Adipocyte (in vitro differentiated cells): ENCODE data around the gene ARHGEF25.
"Not testable (repeated sequence)": the region's sequence is repeated elsewhere in the genome, so short reads cannot be mapped to it uniquely, and the experiment has no call there.

Experiments used
- DNase-seq: peaks from one replicate; pipeline ENCODE4 v3.0.0-alpha.2; 2015; ENCODE audit warnings: low read depth
- H3K27me3 ChIP-seq: replicated peaks from 2 replicates; pipeline ENCODE4 v1.7.0; 2013; ENCODE audit warnings: mild to moderate bottlenecking, low read length, moderate library complexity; ENCODE audit not compliant: control insufficient read depth, insufficient read depth
- H3K36me3 ChIP-seq: 2 replicates; pipeline ENCODE4 v1.7.0; 2013; ENCODE audit warnings: low read length, mild to moderate bottlenecking, moderate library complexity; ENCODE audit not compliant: control insufficient read depth, insufficient read depth, severe bottlenecking
- H3K4me1 ChIP-seq: 2 replicates; pipeline ENCODE4 v1.7.0; 2013; ENCODE audit warnings: mild to moderate bottlenecking, low read length, moderate library complexity; ENCODE audit not compliant: control insufficient read depth, insufficient read depth
- H3K4me3 ChIP-seq: 2 replicates; pipeline ENCODE4 v1.7.0; 2013; ENCODE audit warnings: mild to moderate bottlenecking, low read length, moderate library complexity
- H3K9ac ChIP-seq: 2 replicates; pipeline ENCODE4 v1.7.0; 2013; ENCODE audit warnings: mild to moderate bottlenecking, low read length, moderate library complexity
- H3K9me3 ChIP-seq: 2 replicates; pipeline ENCODE4 v1.7.0; 2013; ENCODE audit warnings: mild to moderate bottlenecking, low read length, moderate library complexity; ENCODE audit not compliant: control insufficient read depth

The ARHGEF25 gene

DNA sequence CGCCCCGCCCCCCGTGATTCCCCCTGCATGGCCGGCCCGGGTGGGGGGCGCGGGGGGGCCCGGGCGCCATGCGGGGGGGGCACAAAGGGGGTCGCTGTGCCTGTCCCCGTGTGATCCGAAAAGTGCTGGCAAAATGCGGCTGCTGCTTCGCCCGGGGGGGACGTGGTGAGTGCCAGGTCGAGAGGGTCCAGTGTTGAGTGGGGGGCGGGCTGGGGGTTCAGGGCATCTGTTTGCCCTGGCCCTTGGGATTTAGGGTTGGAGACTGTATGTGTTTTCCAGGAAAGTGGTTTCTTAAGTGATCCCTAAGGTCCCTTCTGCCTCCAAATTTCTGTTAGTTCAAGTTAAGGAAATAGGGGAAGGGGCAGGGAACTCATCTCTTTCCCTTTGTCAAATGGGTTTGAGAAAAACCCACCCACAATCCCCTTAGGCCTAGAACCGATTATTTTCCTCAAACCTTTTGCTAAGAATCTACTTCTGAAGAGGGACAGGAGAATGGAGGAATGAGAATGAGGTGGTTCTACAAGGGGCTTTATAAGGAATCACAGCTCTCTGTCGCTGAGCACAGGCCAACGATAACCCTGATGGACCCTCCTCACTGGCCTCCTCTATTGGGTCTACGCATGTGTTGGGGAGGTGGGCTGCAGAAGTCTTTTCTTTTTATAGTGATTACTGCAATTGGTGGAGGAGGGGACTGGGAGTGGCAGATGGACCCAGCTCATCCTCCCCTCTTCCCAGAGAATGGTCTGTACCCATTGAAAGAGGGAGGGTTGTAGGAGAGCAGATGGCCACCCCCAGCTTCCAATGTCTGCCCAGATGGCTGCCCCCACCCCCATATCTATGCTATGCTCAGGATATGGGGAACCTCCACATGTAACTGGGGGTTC is 834 bp downstream of the ARHGEF25 start:
- Histone ChIP-seq H3K9ac (no peak overlapping the region), H3K27me3 (peaks cover 38% of the 10 kb centered on the region), H3K36me3 (no peaks in the 10 kb centered on the region), H3K4me1 (peaks cover 17% of the 10 kb centered on the region), H3K4me3 (peak overlapping the region; percentile 52), H3K9me3 (no peaks in the 10 kb centered on the region)
- no peak for DNase-seq

DNA sequence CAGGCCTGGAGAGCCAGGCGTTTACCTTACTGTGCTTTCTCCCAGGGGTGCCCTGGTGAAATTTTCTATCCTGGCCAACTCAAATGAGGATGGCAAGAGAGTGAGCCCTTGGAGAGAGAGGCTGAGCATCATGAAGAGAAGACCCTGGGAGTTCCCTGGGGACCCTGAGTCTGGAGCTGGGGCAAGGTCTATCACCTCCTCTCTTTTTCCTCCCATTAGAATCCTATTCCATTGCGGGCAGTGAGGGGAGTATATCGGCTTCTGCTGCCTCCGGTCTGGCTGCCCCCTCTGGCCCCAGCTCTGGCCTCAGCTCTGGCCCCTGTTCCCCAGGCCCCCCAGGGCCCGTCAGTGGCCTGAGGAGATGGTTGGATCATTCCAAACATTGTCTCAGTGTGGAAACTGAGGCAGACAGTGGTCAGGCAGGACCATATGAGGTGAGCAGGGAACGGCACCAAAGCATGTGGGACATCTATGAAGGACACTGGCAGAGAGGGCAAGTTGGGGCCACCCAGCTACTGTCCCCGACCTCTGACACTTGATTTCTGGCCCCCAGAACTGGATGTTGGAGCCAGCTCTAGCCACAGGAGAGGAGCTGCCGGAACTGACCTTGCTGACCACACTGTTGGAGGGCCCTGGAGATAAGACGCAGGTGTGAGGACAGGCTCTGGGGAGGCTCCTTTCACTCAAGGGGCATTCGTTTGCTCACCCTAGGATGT is 1.6 kb downstream of the ARHGEF25 start:
- H3K27me3 ChIP-seq, result peaks cover 38% of the 10 kb centered on the region
- no peak for DNase-seq
- no peaks in the 10 kb centered on the region for H3K36me3 ChIP-seq
- no peaks in the 10 kb centered on the region for H3K9me3 ChIP-seq
- peaks cover 17% of the 10 kb centered on the region for H3K4me1 ChIP-seq
- H3K4me3 ChIP-seq, result no peak overlapping the region
- no peak overlapping the region for H3K9ac ChIP-seq

DNA sequence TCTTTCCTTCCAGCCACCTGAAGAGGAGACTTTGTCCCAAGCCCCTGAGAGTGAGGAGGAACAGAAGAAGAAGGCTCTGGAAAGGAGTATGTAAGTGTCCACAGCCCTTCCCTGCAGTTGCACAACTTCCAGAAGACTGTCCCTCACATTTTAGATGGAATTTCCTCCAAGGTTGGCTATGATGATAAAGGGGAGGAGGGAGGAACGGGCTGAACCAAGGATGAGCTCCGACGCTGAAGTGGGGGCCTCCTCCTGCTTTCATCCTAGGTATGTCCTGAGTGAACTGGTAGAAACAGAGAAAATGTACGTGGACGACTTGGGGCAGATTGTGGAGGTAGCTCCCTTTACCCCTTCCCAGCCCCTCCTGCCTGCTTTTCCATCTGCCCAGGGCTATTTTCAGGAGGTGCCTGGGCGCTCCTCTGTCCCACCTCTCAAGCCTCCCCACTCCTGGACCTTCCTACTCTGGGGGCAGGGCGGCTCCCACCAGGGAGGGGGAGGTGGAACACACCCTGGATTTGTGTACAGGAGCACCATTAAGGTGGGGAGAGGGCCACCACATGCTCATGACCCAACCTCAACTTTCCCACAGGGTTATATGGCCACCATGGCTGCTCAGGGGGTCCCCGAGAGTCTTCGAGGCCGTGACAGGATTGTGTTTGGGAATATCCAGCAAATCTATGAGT is 2.3 kb downstream of the ARHGEF25 start:
- Histone ChIP-seq H3K9me3 (no peaks in the 10 kb centered on the region), H3K4me3 (no peak overlapping the region), H3K27me3 (peaks cover 38% of the 10 kb centered on the region), H3K36me3 (no peaks in the 10 kb centered on the region), H3K4me1 (peaks cover 17% of the 10 kb centered on the region), H3K9ac (no peak overlapping the region)
- no peak for DNase-seq

DNA sequence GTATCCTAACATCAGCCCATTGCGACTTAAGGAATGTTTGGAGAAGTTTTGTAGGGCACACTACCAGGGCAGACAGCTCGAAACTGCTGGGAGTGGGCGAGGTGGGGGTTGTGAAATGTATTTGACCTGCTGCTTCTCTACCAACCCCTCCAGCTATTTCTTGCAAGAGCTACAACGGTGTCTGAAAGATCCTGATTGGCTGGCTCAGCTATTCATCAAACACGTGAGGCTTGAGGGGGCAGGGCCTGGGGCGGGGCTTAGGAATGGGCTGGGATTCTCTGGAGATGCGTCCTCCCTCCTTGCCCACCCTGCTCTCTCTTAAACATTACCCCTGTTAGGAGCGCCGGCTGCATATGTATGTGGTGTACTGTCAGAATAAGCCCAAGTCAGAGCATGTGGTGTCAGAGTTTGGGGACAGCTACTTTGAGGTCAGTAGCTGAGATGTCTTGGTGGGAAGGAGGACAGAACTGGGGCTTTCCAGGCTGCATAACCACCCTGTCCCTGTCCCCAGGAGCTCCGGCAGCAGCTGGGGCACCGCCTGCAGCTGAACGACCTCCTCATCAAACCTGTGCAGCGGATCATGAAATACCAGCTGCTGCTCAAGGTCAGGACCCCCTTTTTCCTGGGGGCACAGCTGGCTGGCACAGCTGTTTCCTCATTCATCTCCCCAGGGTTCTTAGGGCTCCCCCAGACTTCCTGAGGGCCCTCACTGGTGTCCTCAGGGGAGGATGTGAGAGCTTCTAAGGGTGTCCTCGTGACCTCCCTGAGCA is 3.1 kb downstream of the ARHGEF25 start:
- Histone ChIP-seq H3K4me3 (no peak overlapping the region), H3K4me1 (peaks cover 17% of the 10 kb centered on the region), H3K36me3 (no peaks in the 10 kb centered on the region), H3K9ac (no peak overlapping the region), H3K9me3 (no peaks in the 10 kb centered on the region), H3K27me3 (peaks cover 42% of the 10 kb centered on the region)
- no peak for DNase-seq

DNA sequence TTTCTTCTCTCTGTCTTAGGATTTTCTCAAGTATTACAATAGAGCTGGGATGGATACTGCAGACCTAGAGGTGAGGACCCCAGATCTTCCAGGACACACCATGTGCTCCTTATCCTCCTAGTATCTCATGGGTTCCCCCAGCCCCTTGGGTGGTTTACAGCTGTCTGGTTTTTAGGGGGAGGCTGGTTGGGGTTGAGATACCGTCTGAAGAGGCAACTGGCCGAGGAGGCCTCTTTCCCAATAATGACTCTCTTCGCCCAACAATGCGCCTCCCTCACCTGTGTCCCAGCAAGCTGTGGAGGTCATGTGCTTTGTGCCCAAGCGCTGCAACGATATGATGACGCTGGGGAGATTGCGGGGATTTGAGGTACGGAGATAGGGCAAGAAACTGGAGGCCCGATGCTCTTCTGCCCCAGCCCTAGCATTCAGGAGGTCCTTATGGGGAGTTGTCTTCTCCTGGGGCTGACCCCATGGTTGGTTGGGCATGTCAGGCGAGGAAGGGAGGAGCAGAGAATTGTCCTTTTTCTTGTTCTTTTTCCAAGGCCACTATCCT is 3.8 kb downstream of the ARHGEF25 start:
- Histone ChIP-seq H3K4me1 (peaks cover 17% of the 10 kb centered on the region), H3K27me3 (peaks cover 48% of the 10 kb centered on the region), H3K9ac (no peak overlapping the region), H3K9me3 (no peaks in the 10 kb centered on the region), H3K36me3 (no peaks in the 10 kb centered on the region), H3K4me3 (no peak overlapping the region)
- no peak for DNase-seq

DNA sequence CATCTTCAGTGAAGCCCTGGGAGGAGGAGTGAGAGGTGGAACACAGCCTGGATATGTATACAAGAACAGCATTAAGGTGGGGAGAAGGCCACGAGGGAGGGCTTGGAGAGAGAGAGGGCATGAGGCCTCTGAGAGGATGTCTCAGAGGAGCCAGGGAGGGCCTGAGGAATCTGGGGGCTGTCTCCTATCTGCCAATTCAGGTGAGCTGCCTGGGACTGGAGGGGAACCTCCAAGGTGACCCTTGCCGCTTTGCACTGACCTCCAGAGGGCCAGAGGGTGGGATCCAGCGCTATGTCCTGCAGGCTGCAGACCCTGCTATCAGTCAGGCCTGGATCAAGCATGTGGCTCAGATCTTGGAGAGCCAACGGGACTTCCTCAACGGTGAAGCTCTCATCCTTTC is 4.4 kb downstream of the ARHGEF25 start:
- H3K4me1 ChIP-seq, result peaks cover 14% of the 10 kb centered on the region
- H3K9me3 ChIP-seq, result no peaks in the 10 kb centered on the region
- H3K4me3 ChIP-seq, result no peak overlapping the region
- DNase-seq, result no peak
- peaks cover 51% of the 10 kb centered on the region for H3K27me3 ChIP-seq
- H3K36me3 ChIP-seq, result no peaks in the 10 kb centered on the region
- no peak overlapping the region for H3K9ac ChIP-seq

DNA sequence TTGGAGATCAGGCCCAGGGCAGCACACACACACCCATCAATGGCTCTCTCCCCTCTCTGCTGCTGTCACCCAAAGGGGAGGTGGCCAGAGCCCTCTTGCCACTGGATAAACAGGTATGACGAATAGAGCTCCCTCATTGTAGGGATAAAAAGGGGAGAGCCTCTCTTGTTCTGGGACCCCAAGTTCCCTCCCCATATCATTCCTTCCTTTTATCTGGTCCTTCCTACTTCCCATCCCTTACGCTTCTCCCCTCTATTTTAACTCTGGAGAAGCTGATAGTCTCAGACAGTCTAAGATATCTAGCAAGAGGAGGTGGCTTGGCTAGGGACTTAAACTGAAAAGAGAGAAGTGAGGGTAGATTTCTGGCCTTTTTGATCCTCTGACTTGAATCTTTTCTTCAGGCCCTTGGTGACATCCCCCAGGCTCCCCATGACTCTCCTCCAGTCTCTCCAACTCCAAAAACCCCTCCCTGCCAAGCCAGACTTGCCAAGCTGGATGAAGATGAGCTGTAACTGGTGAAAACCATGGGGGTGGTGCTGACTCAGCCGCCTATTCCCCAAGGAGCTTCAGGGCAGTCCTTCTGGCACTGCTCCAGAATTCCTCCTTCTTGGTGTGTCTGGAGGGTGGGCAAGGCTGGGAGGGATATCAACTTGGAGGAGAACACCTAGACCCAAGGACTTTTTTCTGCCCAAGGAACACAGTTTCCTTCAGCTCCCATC is 5.3 kb downstream of the ARHGEF25 start:
- peaks cover 15% of the 10 kb centered on the region for H3K4me1 ChIP-seq

DNA sequence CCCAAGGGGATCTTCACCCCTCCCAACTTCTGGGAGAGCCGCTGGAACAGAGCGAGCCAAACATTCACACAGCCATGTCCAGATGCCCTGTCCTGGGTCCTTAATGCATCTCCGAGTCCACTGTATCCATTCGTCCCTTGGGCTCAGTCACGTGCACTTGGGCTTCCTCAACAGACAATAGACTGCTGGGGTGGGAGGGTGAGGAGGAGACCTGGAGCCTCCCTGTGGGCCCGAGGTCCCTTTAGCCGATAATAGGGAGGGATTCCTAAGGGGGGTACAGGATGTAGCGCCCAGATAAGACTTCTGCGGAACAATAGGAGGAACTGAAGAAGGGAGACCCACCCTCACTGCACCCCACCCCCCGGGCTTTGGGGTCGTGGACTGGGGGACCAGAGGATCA is 6.7 kb downstream of the ARHGEF25 start:
- Histone ChIP-seq H3K27me3 (peaks cover 59% of the 10 kb centered on the region), H3K4me1 (peaks cover 9% of the 10 kb centered on the region), H3K36me3 (no peaks in the 10 kb centered on the region), H3K9me3 (no peaks in the 10 kb centered on the region), H3K4me3 (no peak overlapping the region), H3K9ac (no peak overlapping the region)
- no peak for DNase-seq

More for the DNA sequence above, 5.3 kb downstream of the ARHGEF25 start:
- H3K4me3 ChIP-seq, result no peak overlapping the region
- DNase-seq, result no peak
- no peaks in the 10 kb centered on the region for H3K36me3 ChIP-seq
- H3K9me3 ChIP-seq, result no peaks in the 10 kb centered on the region
- peaks cover 57% of the 10 kb centered on the region for H3K27me3 ChIP-seq
- no peak overlapping the region for H3K9ac ChIP-seq

DNA sequence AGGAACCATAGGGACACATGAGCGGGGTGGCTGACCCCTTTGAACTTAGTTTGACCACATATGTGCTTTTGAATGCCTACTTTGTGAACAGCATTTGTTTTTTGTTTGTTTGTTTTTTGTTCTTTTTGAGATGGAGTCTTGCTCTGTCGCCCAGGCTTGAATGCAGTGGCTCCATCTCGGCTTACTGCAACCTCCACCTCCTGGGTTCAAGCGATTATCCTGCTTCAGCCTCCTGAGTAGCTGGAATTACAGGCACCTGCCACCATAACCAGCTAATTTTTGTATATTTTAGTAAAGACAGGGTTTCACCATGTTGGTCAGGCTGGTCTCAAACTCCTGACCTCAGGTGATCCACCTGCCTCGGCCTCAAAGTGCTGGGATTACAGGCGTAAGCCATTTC is 7.2 kb downstream of the ARHGEF25 start:
- not testable (repeated sequence) for H3K9me3 ChIP-seq, H3K4me3 ChIP-seq, DNase-seq, H3K9ac ChIP-seq, H3K36me3 ChIP-seq, H3K4me1 ChIP-seq
- H3K27me3 ChIP-seq, result peaks cover 59% of the 10 kb centered on the region

DNA sequence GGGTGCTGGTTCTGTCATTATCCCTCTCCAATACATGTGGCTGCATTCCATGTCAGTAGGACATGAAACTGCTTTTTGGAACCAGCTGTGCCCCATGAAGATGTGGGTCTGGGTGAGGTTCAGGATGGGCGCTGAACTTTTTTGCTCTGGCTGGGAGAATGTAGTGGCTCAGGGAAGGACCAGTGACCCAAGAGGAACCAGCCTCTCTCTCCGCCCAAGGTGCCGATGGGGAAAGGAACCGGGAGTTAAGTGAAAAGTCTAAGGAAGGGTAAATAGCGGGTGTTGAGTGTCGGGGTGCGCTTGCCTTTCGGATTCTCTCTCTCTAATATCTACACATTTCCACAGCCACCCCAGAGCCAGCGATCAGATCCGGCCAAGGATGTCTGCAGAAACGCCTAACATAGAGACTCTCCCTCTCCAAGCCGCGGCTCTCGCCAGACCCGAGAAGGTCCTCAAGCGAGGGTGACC is 7.8 kb downstream of the ARHGEF25 start:
- Histone ChIP-seq H3K36me3 (no peaks in the 10 kb centered on the region), H3K4me1 (peaks cover 9% of the 10 kb centered on the region), H3K4me3 (no peak overlapping the region), H3K27me3 (peaks cover 61% of the 10 kb centered on the region), H3K9ac (no peak overlapping the region), H3K9me3 (no peaks in the 10 kb centered on the region)
- DNase-seq, result no peak
